GM21717 (cell line): ENCODE measurements around the gene SNRPA1.
"Not testable (repeated sequence)": the region's sequence is repeated elsewhere in the genome, so short reads cannot be mapped to it uniquely, and the experiment has no call there.

ENCODE experiments used
- ATAC-seq: cut with Tn5 transposase; IDR thresholded peaks from one replicate; pipeline ENCODE4 v1.9.1; 2021; ENCODE audit warnings: mild to moderate bottlenecking, moderate library complexity; ENCODE audit not compliant: unreplicated experiment

Gene SNRPA1

DNA sequence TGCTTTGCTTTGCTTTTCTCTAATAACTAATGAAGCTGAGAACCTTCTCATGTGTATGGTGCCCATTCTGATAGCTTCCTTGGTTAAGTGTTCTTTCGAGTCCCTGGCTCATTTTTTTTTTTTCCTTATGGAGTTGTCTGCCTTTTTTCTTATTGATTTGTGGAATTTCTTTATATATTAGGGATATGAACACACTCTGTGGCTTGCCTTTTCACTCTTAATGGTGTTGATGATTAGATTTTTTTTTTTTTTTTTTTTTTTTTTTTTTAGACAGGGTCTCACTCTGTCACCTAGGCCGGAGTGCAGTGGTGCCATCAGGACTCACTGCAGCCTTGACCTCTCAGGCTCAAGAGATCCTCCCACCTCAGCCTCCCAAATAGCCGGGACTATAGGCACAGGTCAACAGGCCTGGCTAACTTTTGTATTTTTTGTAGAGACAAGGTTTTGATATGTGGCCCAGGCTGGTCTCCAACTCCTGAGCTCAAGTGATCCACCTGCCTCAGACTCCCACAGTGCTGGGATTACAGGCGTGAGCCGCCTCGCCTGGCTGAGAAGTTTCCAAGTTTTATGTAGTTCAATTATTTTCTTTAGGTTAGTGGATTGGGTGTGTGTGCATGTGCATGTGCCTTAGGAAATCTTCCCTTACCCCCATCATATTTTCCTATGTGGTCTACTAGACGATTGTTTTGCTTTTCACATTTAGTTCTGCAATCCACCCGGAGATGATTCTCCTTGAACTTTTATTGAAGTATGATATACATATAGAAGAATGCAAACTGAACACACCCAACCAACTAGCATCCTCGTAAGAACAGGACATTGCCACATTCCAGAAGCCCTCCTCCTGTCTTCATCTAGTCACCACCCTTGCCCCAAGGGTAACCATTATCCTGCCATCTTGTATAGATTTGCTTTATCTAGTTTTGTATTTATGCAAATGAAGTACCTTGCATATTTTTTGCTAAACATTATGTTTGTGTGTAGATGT is 1.7 kb upstream of the SNRPA1 start:
- no peak for ATAC-seq

DNA sequence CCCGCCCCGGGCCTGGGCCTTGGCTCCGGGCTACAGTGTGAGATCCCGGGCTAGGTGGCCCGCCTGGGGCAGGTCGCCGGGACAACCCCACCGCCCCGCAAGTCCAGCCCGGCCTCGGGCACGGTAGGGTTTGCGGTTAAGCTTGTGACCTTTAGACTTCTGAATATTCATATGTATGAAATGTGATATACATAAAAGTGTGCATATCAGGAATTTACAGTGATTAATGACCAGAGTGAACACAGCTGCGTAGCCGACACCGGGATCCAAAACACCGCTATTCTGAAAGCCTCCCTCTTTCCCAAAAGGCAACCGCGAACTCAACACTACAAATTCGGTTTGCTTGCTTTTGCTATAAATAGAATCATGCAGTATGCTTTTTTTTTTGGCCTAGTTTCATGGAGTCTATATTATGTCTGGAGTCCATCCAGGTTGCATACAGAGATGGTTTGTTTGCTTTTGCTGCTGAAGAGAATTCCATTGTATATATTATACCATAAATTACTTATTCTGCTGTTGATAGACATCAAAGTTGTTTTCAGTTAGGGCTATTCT is 636 bp upstream of the SNRPA1 start:
- ATAC-seq = no peak

DNA sequence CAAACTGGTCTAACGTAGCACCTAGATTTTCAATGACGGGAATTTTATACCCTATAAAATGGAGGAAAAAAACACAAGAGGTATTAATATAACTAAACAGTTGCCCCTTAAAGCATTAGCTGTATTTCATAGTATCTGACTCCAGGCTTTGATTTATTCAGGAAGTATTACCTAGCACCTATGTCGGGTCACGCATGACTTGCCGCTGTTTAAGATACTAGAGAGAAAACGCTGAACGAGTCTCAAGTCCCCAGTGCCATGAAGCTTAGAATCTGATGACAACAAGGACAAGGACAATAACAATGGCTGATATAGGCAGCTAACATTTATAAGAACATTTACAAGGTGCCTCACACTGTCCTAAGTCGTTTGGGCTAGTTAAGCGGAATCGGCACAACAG is 1.9 kb downstream of the SNRPA1 start:
- no peak for ATAC-seq

DNA sequence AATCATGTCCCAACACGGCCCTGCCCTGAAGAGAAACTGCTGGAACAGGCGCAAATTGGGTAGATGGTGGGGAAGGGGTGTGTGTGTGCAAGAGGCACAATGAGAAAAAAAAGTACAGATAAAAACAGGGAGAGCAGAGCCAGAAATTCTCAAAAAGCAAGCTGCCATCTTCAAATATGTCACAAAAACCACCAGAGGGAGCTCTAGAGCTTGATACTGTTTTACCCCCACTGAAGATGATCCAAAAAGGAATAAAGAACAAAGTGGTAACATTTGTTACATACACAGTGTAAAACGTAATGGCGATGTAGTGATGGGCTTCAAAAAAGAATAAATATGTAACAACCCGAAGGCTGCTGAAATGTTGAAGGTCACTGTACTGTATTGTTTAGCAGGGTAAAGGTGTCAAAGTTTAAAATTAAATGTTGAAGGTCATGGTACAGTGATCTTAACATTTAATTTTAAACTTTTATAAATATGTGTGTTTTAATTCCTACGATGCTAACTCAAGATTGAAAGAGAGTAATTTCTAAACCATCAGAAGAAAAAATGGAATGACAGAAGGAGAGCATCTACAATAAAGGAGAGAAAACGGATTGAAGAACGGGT is 6.0 kb downstream of the SNRPA1 start:
- no peak for ATAC-seq

DNA sequence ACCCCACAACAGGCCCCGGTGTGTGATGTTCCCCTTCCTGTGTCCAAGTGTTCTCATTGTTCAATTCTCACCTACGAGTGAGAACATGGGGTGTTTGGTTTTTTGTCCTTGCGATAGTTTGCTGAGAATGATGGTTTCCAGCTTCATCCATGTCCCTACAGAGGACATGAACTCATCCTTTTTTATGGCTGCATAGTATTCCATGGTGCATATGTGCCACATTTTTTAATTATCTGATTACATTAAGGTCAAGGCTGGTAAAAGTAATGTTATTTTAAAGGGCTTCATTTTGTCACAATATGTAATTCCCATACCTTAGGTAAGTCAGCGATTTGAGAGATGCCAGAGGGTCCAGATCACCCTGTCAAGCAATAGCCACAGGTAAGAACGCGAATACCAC is 7.7 kb downstream of the SNRPA1 start:
- ATAC-seq = not testable (repeated sequence)

DNA sequence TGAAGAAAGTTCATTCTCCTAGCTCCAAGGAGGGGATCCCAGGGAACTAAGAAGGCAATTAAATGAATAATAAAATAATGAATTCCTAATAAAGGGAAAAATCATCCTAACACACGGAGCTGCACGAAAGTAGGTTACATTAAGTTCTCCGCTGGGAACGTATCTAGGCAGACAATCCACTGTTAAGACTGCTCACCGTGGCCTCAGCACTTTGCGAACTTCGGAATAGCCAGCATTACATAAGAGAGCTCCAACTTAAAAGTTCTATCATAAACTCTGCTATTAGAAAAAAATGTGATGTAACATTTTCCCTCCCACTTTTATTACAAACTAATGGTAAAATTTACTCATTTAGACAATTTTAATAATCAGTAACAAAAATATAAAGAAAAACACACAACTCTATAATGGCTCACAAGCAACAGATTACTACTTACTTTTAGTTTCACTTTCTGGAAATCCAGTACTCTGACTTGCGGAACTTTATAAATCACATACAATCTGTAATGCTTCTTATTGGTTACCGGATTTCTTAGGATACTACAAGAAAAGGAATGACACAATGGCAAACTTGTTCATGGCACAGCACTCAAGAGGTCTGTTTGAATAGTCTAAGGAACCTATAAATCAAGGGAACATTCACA is 8.5 kb downstream of the SNRPA1 start:
- no peak for ATAC-seq

DNA sequence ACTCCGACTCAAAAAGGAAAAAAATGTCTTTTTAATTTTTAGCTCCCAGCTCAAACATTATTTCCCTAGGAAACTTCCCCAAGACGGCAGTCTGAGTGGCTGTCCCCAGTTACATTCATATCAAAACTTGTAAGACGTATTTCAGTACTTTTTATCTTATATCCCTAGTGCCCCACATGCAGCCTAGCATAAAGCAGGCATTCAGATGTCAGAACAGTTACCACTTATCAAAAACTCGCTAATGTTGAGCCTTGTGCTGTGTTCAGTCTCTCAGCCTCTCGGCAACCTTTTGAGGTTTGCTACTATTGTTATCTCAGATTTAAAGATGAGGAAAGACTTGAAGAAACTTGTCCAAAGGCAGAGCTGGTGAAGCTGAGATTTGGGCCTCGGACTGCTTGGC is 11.1 kb downstream of the SNRPA1 start:
- no peak for ATAC-seq

DNA sequence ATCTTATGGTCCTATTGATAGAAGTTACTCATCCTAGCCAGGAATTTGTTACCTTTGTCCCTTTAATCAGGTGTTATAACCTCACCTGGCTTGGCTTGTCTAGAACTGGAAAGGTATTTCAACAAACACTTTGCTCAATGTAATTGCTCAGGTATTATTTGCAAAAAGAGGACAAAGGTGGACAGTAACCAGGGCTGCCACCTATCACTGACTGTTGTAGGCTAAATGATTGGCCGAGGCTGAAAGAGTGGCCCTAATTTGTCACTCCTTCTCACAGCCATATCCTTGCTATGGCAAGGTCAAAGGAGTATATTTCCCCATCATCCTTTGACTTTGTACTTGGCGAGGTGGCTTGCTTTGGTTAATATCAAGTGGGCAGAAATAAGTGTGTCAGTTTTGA is 15.0 kb downstream of the SNRPA1 start:
- ATAC-seq = no peak

DNA sequence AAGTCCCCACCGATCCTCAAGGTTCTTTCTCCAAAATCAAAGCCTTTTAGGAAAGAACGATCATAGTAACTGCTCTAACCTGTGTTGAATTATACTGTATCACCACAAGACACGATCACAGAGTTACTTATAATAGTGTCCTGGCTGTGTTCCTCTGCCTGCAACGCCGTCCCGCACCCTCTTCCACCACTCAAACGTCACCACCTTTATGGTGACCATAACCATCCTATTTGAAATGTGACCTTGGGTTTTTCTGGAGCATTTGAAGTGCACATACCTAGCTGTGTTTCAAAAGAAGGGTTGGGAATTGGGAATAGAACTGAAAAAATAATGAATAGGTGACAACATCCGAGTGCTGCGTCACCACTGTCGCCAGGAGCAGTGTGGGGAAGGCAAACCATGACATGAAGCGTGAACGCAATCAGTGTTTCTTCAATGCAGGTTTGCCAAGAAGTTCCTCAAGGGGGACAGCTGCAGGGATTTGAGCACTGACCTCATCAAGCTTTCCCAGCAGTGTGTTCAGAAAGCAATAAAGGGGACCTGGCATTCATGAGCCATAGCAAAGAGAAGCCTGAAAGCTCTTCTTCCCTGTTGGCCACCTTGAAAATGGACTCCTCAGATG is 17.0 kb downstream of the SNRPA1 start:
- no peak for ATAC-seq

DNA sequence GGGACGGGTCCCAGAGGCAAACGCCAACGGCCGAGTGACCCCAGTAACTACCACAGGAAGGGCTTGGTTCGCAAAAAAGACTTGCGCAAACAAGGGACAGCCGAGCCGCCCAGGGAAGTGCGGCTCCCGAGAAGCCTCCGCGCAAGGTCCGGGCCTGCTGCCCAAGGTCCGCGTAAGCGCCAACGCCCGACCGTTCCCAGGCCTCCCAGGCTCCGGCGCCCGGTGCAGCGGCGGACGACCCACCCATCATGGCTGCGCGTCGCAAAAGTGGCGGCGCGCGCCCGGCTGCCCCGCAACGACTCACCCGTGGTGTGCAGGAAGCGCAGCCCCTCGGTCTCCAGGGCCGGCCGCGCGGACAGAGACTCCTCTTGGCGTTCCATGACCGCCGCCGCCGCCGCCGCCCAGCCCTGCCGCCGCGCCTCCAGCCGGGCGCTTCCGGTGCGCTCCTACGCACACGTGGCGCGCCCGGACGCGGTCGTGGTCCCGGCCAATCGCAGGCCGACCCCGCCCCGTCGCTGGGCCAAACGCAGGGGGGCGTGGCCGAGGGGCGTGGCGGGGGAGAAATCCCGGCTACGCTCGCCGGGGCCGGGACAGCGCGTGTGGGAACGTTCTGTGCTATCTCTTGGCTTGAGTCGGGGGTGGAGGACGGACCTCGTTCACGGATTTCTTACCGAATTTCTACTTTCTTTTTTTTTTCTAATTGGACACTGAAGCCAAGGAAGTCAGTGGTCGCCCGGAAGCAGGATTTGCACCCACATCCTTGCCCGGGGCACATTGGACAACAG is 17.8 kb downstream of the SNRPA1 start, which contains the start of gene SELENOS:
Gene SELENOS, minus strand, starts transcription at position 448 of the 785 bp plus-strand sequence. Its CDS starts 68 bp downstream, at position 380.
- ATAC-seq = peak; percentile 91

DNA sequence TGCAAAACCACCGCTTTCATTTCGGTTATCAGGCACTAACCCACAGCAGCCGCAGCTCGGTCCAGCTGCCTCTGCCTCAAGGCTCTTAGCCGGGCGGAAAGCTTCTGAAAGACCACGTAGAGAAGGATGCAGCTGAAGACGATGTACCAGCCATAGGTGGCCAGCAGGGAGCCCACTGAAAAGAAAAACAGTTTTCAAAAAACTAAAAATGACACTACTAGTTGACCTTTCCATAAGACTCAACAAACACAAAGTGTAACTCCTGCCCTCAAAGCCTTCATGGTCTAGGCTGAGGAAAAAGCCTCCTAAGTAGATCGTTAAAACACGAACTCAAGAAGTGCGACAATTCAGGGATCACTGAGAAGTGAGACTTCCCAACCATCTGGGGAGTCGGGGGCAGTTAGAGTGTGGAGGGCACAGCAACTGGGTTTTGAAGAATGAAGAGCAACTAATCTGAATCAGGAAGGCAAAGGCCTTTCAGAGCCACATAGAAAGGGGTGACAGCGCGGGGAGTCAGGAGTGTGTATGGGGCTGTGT is 18.5 kb downstream of the SNRPA1 start:
- peak; percentile 24 for ATAC-seq

DNA sequence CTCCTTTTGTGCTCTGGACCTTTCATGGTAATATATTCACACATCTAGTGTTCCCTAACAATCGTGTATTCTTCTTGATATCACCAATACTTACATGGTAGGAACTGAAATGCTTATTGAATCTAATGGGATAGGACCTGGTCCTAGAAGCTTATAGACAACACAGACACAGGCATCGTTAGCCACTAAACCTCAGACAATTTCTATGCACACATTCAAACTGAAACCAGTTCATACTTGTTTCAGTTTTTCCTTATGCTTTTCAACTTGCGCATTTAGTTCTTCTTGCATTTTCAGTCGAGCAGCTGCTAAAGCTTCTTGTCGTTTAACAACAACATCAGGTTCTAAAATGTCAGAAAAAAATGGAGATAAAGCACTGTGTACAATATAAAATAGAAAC is 20.0 kb downstream of the SNRPA1 start:
- ATAC-seq = peak; percentile 36

DNA sequence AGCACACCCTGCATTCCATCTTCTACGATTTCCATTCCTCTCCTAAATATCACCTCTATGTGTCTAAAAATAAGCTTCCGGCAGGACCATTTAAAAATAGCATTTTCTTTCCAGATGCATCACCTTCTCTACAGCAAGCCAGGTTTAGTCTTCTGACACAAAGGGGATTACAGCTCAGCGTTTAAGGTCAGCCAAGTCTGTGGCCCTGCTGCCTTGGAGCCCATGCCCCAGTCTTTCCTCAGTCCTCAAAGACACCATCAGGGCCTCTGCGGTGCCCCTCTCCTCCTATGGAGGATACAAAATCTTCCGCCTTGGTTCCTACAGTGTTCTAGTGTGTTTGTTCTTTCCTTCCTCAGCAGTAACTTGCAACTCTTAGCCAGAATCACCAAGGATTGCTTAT is 21.5 kb downstream of the SNRPA1 start:
- ATAC-seq = no peak

DNA sequence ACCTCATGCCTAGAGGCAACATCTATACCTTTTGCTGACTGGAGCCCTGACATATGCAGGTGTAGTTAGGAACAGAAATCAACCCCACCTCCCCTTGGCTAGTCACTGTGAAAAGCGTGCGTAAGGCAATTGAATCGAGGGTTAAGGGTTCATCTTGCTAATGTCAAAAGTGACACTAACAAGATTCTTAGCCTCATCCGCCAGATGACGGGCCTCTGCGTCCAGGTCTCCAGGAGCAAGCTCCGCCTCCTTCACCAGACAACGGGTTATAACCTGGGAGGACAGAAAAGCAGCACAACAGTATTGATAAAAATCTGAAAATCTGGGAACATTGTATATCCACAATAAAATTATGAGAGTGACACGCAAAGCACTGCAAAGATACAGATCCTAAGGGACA is 22.5 kb downstream of the SNRPA1 start:
- ATAC-seq = no peak

DNA sequence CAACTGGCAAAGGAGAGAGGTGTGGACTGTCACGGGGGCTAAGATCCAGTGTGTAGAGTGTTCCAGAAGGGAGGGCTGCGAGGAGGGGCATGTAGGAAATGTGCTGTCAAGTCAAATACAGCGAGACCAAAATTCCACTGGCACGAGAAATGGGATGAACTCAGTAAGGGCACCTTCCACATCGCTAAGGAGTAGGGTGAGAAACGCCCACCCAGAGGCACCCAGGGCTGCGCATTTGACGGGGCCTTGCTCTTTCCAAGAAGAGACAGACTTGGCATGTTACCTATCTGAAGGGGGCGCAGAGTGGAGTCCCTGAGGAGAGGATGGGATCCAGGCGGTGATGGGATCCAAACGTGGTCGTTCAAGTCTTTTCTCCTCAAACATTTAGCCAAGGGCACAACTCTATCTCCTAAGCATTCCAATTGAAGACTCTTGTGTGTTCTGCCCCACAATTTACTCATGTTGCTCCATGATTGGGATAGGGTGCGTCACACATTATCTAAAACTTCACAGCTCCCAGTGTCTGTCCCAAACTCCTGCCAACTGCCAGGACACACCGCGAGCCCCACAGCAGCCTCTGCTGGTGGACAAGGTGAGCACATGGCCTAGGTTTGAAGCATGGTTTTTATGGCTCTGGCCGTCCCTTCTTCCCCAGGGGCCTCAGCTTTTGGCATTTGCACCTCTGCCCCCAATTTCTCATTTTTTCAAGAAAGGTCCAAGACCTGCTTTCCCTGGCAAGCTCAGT is 25.4 kb downstream of the SNRPA1 start:
- no peak for ATAC-seq

DNA sequence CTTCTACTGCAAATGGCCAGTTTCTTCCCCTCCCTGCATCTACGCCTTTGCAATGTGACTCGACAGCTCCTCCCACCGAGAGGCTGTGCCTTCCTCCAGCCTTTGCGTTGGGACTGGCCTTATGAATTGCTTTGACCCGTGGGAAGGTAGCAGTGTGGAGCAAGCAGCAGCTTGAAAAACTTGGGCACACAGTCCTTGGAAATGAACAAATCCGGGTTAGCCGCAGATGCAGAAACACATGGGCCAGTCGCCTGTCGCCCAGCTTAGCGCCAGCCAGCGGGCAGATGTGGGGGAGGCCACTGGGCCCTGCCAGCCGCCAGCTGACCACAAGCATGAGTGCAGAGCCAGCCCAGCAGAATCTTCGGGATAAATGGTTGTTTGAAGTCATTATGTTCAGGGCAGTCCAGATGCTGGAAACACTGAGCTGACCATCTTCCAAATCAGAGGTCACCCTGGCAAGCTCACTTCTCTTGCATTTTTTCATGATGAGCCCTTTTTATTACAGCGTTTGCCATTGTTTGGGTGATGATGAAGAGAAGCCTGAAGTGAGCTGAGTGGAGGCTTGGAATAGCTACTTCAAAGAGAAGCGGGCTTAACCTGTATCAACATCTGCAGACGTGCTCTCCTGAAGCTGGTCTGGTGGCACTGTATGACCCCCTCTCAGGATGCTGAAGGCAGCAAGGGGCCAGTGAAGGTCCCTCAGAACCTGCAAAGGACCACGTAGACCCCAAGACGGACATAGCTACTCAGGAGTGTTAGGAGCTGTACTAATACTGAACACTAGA is 27.5 kb downstream of the SNRPA1 start:
- no peak for ATAC-seq

DNA sequence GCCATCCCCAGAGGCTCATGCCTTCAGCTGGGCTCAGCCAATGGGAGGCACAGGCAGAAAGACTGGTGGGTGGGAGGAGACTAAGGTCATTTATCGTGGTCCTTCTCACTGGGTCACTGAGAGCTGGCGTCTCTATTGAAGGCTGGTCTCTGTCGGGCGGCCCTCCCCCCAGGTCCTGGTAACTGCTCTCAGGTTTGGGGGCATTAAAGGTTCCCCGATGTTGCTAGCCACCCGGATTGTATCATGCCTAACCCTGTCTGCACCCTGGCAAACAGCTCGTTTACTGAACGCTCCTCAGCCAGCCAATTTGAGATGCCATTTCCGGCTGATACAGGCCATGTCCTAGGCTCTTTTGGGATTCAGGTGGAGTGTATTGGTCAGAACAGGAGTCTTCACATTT is 28.3 kb downstream of the SNRPA1 start:
- no peak for ATAC-seq

DNA sequence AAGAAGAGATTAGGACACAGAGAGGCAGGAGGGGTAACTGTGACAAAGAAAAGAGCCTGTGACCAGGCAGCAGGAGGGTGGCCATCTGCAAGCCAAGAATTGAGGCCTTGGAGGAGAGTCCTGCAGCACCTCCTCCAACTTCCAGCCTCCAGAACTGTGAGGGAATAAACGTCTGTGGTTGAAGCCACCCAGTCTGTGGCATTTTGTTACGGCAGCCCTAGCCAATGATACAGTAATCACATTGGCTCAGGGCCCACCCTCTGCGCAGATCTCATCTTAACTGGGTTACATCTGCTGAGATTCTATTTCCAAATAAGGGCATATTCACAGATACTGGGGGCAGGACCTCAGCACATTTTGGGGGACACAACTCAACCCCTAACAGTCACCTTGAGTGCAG is 29.0 kb downstream of the SNRPA1 start:
- ATAC-seq = no peak
